DOHH2 (cell line): ENCODE results near the gene PTPRN2.

Experiments used
- H3F3A ChIP-seq: fragments of 200-600 bp; sonication (generic), shearing (Covaris generic); 2 replicates; pipeline ENCODE4 v1.6.0; 2016; ENCODE audit warnings: antibody characterized with exemption, mild to moderate bottlenecking; ENCODE audit not compliant: control insufficient read depth, insufficient read depth
- H3K27ac ChIP-seq: fragments of 200-600 bp; sonication (generic); 2 replicates; pipeline ENCODE4 v1.5.1; 2014; ENCODE audit warnings: low read depth, mild to moderate bottlenecking, low read length, moderate library complexity
- H3K27me3 ChIP-seq: fragments of 200-600 bp; sonication (generic); 2 replicates; pipeline ENCODE4 v1.6.1; 2014; ENCODE audit warnings: mild to moderate bottlenecking, low read length, mixed read lengths; ENCODE audit not compliant: control insufficient read depth
- H3K36me3 ChIP-seq: fragments of 200-600 bp; sonication (generic); 2 replicates; pipeline ENCODE4 v1.6.1; 2014; ENCODE audit warnings: mild to moderate bottlenecking, low read length, moderate library complexity, mixed read lengths; ENCODE audit not compliant: control insufficient read depth
- H3K4me1 ChIP-seq: fragments of 200-600 bp; sonication (generic); 2 replicates; pipeline ENCODE4 v1.6.1; 2014; ENCODE audit warnings: mild to moderate bottlenecking, low read length, mixed read lengths; ENCODE audit not compliant: control insufficient read depth
- H3K4me2 ChIP-seq: fragments of 200-600 bp; sonication (generic); 2 replicates; pipeline ENCODE4 v1.6.0; 2014; ENCODE audit warnings: mild to moderate bottlenecking, low read length, moderate library complexity
- H3K4me3 ChIP-seq: fragments of 200-600 bp; sonication (generic); 2 replicates; pipeline ENCODE4 v1.5.1; 2014; ENCODE audit warnings: mild to moderate bottlenecking, low read length, mixed read lengths
- H3K79me2 ChIP-seq: fragments of 200-600 bp; sonication (generic); 2 replicates; pipeline ENCODE4 v1.6.1; 2014; ENCODE audit warnings: mild to moderate bottlenecking, low read length, mixed read lengths; ENCODE audit not compliant: control insufficient read depth
- H3K9me2 ChIP-seq: fragments of 200-600 bp; sonication (generic); replicated peaks from 2 replicates; pipeline ENCODE4 v1.6.1; 2014; ENCODE audit warnings: mild to moderate bottlenecking, low read length, mixed read lengths; ENCODE audit not compliant: control insufficient read depth
- H3K9me3 ChIP-seq: fragments of 200-600 bp; sonication (generic); 2 replicates; pipeline ENCODE4 v1.6.1; 2014; ENCODE audit warnings: antibody characterized with exemption, low read length, mixed read lengths; ENCODE audit not compliant: control insufficient read depth, insufficient read depth
- H4K20me1 ChIP-seq: fragments of 200-600 bp; sonication (generic); 2 replicates; pipeline ENCODE4 v1.6.0; 2014; ENCODE audit warnings: low read depth, mild to moderate bottlenecking, antibody characterized with exemption, low read length, moderate library complexity; ENCODE audit not compliant: control insufficient read depth, insufficient read depth
- CTCF ChIP-seq: fragments of 200-600 bp; sonication (generic); IDR thresholded peaks from one replicate; pipeline ENCODE4 v1.5.1; 2014; ENCODE audit warnings: antibody characterized with exemption, mild to moderate bottlenecking, low read depth, low read length; ENCODE audit not compliant: poor library complexity, severe bottlenecking
- EZH2phosphoT487 ChIP-seq: fragments of 200-600 bp; sonication (generic); IDR thresholded peaks from 2 replicates; pipeline ENCODE4 v1.6.1; 2017; ENCODE audit warnings: borderline replicate concordance, mild to moderate bottlenecking, antibody characterized with exemption, low read length, moderate library complexity, mixed read lengths

The PTPRN2 gene

GRCh38 chr7:157691586-157692459 lies 895.8 kb downstream of the PTPRN2 start:
- Histone ChIP-seq H4K20me1 (no peaks in the 10 kb centered on the region), H3K9me2 (no peaks in the 10 kb centered on the region), H3K4me2 (no peak overlapping the region), H3K27me3 (no peaks in the 10 kb centered on the region), H3K79me2 (no peaks in the 10 kb centered on the region), H3K9me3 (peaks cover 18% of the 10 kb centered on the region; the same call in 1 of the 2 replicates), H3K36me3 (no peaks in the 10 kb centered on the region), H3F3A (no peaks in the 10 kb centered on the region), H3K4me3 (no peak overlapping the region), H3K4me1 (no peaks in the 10 kb centered on the region), H3K27ac (no peak overlapping the region)
- TF ChIP-seq EZH2phosphoT487 (no peak), CTCF (no peak)

- H3K9me2 ChIP-seq = no peaks in the 10 kb centered on the region
- TF ChIP-seq CTCF (no peak), EZH2phosphoT487 (no peak)
- H3K79me2 ChIP-seq = no peaks in the 10 kb centered on the region
- no peaks in the 10 kb centered on the region for H3K4me1 ChIP-seq
- H3K9me3 ChIP-seq = peaks cover 18% of the 10 kb centered on the region; the same call in 1 of the 2 replicates
- no peaks in the 10 kb centered on the region for H3K27me3 ChIP-seq
- H3F3A ChIP-seq = no peaks in the 10 kb centered on the region
- H3K36me3 ChIP-seq = no peaks in the 10 kb centered on the region
- H4K20me1 ChIP-seq = no peaks in the 10 kb centered on the region
- H3K4me2 ChIP-seq = no peak overlapping the region
- no peak overlapping the region for H3K27ac ChIP-seq
- no peak overlapping the region for H3K4me3 ChIP-seq
These were observed 896.6 kb downstream of the PTPRN2 start for GRCh38 chr7:157690833-157691585.

- no peaks in the 10 kb centered on the region for H3K27me3 ChIP-seq
- no peaks in the 10 kb centered on the region for H3F3A ChIP-seq
- no peaks in the 10 kb centered on the region for H3K79me2 ChIP-seq
- H3K9me2 ChIP-seq = no peaks in the 10 kb centered on the region
- TF ChIP-seq CTCF = no peak
- TF ChIP-seq EZH2phosphoT487 = no peak
- no peaks in the 10 kb centered on the region for H3K4me1 ChIP-seq
- H3K36me3 ChIP-seq = no peaks in the 10 kb centered on the region
- H3K4me2 ChIP-seq = no peak overlapping the region
- no peaks in the 10 kb centered on the region for H4K20me1 ChIP-seq
- peaks cover 18% of the 10 kb centered on the region; the same call in 1 of the 2 replicates for H3K9me3 ChIP-seq
- no peak overlapping the region for H3K4me3 ChIP-seq
- no peak overlapping the region for H3K27ac ChIP-seq
These were observed 897.4 kb downstream of the PTPRN2 start for GRCh38 chr7:157690058-157690832.
